SU-DHL-6 (cell line): ENCODE results near the gene ERP29.

Experiments
- CTCF ChIP-seq: fragments of 200-600 bp; sonication (generic); IDR thresholded peaks from one replicate; pipeline ENCODE4 v1.5.1; 2017; ENCODE audit warnings: antibody characterized with exemption, mild to moderate bottlenecking, low read length, moderate library complexity; ENCODE audit not compliant: insufficient read depth, poor library complexity, severe bottlenecking
- EZH2phosphoT487 ChIP-seq: fragments of 200-600 bp; sonication (generic), shearing (Covaris generic); conservative IDR thresholded peaks from 2 replicates; pipeline ENCODE4 v1.6.1; 2018; ENCODE audit warnings: mild to moderate bottlenecking, antibody characterized with exemption, low read length, moderate library complexity, mixed read lengths

GRCh38 chr12:111975161-111975931, 37.9 kb upstream of the ERP29 start:
- no peak for TF ChIP-seq CTCF
- TF ChIP-seq EZH2phosphoT487: no peak
